ENCODE results near the gene TTC21B. TPM values are rescaled to one million over a fixed set of nuclear protein-coding genes. Genes with fewer than 3 reads are reported as not detected.
"Not testable (repeated sequence)": the region's sequence is repeated elsewhere in the genome, so short reads cannot be mapped to it uniquely, and the experiment has no call there.

Gene TTC21B
- polyA plus RNA-seq = 1 to 10 TPM; 3.0 to 3.2 TPM

DNA sequence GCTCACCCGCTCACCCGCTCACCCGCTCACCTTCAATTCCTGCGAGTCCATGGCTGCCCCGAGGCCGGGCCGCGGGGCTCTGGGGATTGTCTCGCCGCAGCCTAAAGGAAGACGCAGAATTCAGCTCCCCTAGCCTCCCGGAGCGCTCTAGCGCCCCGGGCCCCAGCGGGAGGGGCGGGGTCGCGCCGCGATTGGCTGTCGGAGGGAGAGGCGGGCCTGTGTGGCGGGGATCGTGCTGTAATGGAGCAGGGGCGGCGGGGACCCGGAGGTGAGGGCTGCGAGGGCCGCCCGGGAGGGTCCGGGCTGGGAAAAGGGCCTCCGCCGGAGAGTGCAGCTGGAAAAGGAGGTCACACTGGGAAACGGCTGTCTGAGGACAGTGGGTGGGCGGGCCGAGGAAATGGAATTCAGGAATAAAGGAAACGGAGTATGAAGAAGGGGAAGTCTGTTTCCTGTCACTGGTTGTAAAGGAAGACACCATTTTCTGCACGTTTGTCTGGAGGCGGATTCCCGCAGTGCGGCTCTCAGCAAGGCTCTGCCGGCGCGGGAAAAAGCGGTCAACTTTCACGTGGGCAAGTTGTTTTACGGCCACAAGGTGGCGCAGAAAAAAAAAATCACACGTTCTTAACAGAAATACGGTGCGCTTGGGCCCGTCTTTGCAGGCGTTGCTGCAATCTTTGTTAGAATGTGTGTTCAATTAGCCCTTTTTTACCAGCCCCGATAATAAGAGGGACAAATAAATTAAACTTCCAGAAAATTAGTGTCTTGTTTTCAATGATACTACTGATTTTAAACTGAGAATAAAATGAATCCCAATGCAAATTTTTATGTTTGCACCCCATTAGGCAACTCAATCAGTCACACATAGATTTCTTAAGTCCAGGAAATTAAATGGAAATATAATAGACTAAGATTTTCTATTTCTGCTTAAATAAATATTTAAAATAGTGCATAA, at the start of gene TTC21B:
TSS of gene TTC21B (minus strand) at position 122 of the 952 bp plus-strand sequence. CDS start at position 51, 71 bp downstream.
- no peaks in the 10 kb centered on the region for H3K27me3 ChIP-seq (ENCODE audit: control insufficient read depth in 1 of 2, insufficient read depth in 2 of 2, low read length in 2 of 2)
- H3K36me3 ChIP-seq (ENCODE audit: control insufficient read depth in 2 of 2, insufficient read depth in 2 of 2, low read length in 1 of 2) = no peaks in the 10 kb centered on the region
- H3K9me3 ChIP-seq (ENCODE audit: control insufficient read depth in 2 of 2, insufficient read depth in 1 of 2, low read depth in 1 of 2, low read length in 1 of 2) = no peaks in the 10 kb centered on the region
- H3K27ac ChIP-seq (ENCODE audit: low read depth in 2 of 2, low read length in 1 of 2) = peak within 1 kb of the TSS; percentile 76 to 93
- 0% methylated on average over 53 to 55 of the region's 55 CpGs for WGBS, 2 donors
- peak within 1 kb of the TSS; percentile 77 to 99 for H3K4me3 ChIP-seq (ENCODE audit: low read depth in 1 of 2, low read length in 2 of 2)
- no peaks in the 10 kb centered on the region for H3K4me1 ChIP-seq (ENCODE audit: control insufficient read depth in 2 of 2, insufficient read depth in 2 of 2, low read length in 1 of 2)

DNA sequence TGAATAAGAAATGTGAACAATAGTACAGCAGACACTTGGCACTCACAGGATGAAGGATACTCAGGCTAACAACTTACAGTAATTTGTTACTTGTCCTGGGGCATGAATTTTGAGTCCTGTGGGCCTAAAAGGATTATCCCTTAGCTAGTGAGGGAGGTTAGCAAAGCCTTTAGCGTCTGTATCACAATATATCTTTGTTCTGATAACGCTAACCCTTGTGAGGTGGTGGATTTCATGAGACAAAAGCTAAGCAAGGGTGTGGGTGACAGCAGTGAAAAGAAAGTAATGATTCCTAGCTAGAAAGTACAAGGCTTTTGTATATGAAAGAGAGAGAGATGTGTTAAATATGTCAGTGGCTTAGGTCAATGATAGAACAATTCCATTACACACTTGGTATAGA, 46.8 kb upstream of the TTC21B start:
- no peaks in the 10 kb centered on the region for H3K4me1 ChIP-seq (ENCODE audit: control insufficient read depth in 2 of 2, insufficient read depth in 2 of 2, low read length in 1 of 2)
- H3K27ac ChIP-seq (ENCODE audit: low read depth in 2 of 2, low read length in 1 of 2) = no peak overlapping the region
- H3K4me3 ChIP-seq (ENCODE audit: low read depth in 1 of 2, low read length in 2 of 2) = no peak overlapping the region
- WGBS, 2 donors = 54 to 67% methylated on average over 2 of the region's 2 CpGs
- H3K36me3 ChIP-seq (ENCODE audit: control insufficient read depth in 2 of 2, insufficient read depth in 2 of 2, low read length in 1 of 2) = no peaks in the 10 kb centered on the region
- no peaks in the 10 kb centered on the region for H3K9me3 ChIP-seq (ENCODE audit: control insufficient read depth in 2 of 2, insufficient read depth in 1 of 2, low read depth in 1 of 2, low read length in 1 of 2)
- no peaks in the 10 kb centered on the region for H3K27me3 ChIP-seq (ENCODE audit: control insufficient read depth in 1 of 2, insufficient read depth in 2 of 2, low read length in 2 of 2)

DNA sequence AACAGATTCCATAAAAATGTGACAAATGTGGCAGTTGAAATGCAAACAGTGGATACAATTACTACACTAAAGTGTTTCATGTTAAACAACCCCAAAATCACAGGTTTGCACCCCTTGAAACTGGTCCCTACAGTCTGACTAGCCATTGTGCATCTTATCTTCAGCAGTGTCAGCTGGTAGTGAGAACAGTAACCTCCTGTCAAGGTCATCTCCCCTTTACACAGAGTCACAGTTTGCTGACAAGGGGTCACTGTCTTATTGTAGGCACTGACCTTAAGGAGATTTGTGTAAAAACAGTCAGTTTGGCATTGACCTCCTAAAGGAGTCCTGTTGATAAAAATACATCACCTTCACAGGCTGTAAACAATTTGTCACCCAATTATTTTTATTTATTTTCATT, 37.3 kb upstream of the TTC21B start:
- Histone ChIP-seq H3K4me1 (ENCODE audit: control insufficient read depth in 2 of 2, insufficient read depth in 2 of 2, low read length in 1 of 2) (no peaks in the 10 kb centered on the region), H3K4me3 (ENCODE audit: low read depth in 1 of 2, low read length in 2 of 2) (no peak overlapping the region), H3K27me3 (ENCODE audit: control insufficient read depth in 1 of 2, insufficient read depth in 2 of 2, low read length in 2 of 2) (no peaks in the 10 kb centered on the region), H3K9me3 (ENCODE audit: control insufficient read depth in 2 of 2, insufficient read depth in 1 of 2, low read depth in 1 of 2, low read length in 1 of 2) (no peaks in the 10 kb centered on the region), H3K27ac (ENCODE audit: low read depth in 2 of 2, low read length in 1 of 2) (no peak overlapping the region), H3K36me3 (ENCODE audit: control insufficient read depth in 2 of 2, insufficient read depth in 2 of 2, low read length in 1 of 2) (no peaks in the 10 kb centered on the region)

DNA sequence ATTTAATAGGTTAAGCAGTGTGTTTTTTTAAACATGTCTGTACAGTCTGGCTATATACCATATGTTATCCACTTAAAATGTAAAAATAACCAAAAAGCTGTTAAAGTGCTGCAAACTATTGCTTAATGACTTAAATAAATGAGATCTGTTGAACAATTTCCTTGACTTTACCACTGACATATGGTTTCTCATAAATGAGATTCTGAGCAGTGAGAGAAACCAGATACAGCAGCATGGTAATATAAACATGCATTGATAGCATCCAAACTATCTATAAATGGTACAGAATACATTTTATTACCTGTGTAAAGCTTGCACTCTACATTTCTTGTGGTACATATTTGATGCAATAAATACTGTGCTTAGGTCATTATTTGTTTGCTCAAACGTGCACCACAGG, 36.3 kb upstream of the TTC21B start:
- H3K27ac ChIP-seq (ENCODE audit: low read depth in 2 of 2, low read length in 1 of 2) = no peak overlapping the region
- H3K4me3 ChIP-seq (ENCODE audit: low read depth in 1 of 2, low read length in 2 of 2) = no peak overlapping the region
- H3K4me1 ChIP-seq (ENCODE audit: control insufficient read depth in 2 of 2, insufficient read depth in 2 of 2, low read length in 1 of 2) = no peaks in the 10 kb centered on the region
- H3K9me3 ChIP-seq (ENCODE audit: control insufficient read depth in 2 of 2, insufficient read depth in 1 of 2, low read depth in 1 of 2, low read length in 1 of 2) = no peaks in the 10 kb centered on the region
- WGBS, 2 donors = 19% methylated on average over 1 of the region's 1 CpG
- no peaks in the 10 kb centered on the region for H3K36me3 ChIP-seq (ENCODE audit: control insufficient read depth in 2 of 2, insufficient read depth in 2 of 2, low read length in 1 of 2)
- no peaks in the 10 kb centered on the region for H3K27me3 ChIP-seq (ENCODE audit: control insufficient read depth in 1 of 2, insufficient read depth in 2 of 2, low read length in 2 of 2)

DNA sequence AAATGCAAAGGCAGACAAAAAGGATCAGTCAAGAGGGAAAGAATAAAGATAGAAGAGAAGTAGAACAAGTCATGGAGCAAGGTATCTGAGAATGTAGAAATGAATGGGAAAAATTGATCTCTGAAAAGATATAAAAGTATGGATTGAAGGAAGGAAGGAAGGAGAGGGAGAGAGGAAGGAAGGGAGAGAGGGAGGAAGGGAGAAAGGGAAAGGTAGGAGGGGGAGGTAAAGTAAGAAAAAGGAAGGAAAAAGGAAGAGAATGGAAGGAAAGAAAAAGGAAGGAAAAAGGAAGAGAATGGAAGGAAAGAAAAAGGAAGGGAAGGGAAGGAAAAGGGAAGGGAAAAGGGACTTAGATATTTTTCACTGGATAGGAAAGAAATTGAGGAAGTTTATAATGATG, 31.5 kb upstream of the TTC21B start:
- no peaks in the 10 kb centered on the region for H3K27me3 ChIP-seq (ENCODE audit: control insufficient read depth in 1 of 2, insufficient read depth in 2 of 2, low read length in 2 of 2)
- H3K9me3 ChIP-seq (ENCODE audit: control insufficient read depth in 2 of 2, insufficient read depth in 1 of 2, low read depth in 1 of 2, low read length in 1 of 2) = no peaks in the 10 kb centered on the region

DNA sequence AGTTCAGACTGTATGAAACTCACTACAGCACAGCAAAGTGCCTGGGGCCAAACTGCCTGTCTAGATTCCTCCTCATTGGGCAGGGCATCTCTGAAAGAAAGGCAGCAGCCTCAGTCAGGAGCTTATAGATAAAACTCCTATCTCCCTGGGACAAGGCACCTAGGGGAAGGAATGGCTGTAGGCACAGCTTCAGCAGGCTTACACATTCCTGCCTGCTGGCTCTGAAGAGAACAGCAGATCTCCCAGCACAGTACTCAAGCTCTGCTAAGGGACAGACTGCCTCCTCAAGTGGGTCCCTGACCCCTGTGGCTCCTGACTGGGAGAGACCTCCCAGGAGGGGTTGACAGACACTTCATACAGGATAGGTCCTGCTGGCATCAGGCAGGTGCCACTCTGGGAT, 18.6 kb upstream of the TTC21B start:
- H3K36me3 ChIP-seq (ENCODE audit: control insufficient read depth in 2 of 2, insufficient read depth in 2 of 2, low read length in 1 of 2); H3K27ac ChIP-seq (ENCODE audit: low read depth in 2 of 2, low read length in 1 of 2); H3K4me1 ChIP-seq (ENCODE audit: control insufficient read depth in 2 of 2, insufficient read depth in 2 of 2, low read length in 1 of 2); H3K9me3 ChIP-seq (ENCODE audit: control insufficient read depth in 2 of 2, insufficient read depth in 1 of 2, low read depth in 1 of 2, low read length in 1 of 2); H3K27me3 ChIP-seq (ENCODE audit: control insufficient read depth in 1 of 2, insufficient read depth in 2 of 2, low read length in 2 of 2); H3K4me3 ChIP-seq (ENCODE audit: low read depth in 1 of 2, low read length in 2 of 2): not testable (repeated sequence)

More for the DNA sequence above, 31.5 kb upstream of the TTC21B start:
- Histone ChIP-seq H3K4me1 (ENCODE audit: control insufficient read depth in 2 of 2, insufficient read depth in 2 of 2, low read length in 1 of 2) (no peaks in the 10 kb centered on the region), H3K36me3 (ENCODE audit: control insufficient read depth in 2 of 2, insufficient read depth in 2 of 2, low read length in 1 of 2) (no peaks in the 10 kb centered on the region), H3K4me3 (ENCODE audit: low read depth in 1 of 2, low read length in 2 of 2) (no peak overlapping the region), H3K27ac (ENCODE audit: low read depth in 2 of 2, low read length in 1 of 2) (no peak overlapping the region)

DNA sequence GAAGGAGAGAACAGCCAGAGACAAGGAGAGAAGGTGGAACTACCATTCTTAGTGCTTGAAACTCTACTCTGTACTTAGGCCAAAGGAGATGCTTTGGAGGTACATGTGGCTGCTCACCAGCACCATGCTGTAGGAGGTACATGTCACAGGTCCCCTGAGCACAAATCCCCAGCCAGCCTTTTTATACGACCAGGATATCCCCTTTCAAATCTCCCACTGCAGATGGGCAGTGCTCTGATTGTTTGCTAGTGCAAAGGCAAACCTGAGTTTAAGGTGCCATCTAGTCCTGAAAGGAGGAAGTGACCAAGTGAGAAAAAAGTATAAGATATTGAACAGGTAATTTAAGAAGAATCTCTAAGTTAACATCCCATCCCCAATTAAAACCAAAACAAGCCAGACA, 17.1 kb upstream of the TTC21B start:
- H3K27ac ChIP-seq (ENCODE audit: low read depth in 2 of 2, low read length in 1 of 2) = no peak overlapping the region
- H3K36me3 ChIP-seq (ENCODE audit: control insufficient read depth in 2 of 2, insufficient read depth in 2 of 2, low read length in 1 of 2) = no peaks in the 10 kb centered on the region
- no peak overlapping the region for H3K4me3 ChIP-seq (ENCODE audit: low read depth in 1 of 2, low read length in 2 of 2)
- H3K4me1 ChIP-seq (ENCODE audit: control insufficient read depth in 2 of 2, insufficient read depth in 2 of 2, low read length in 1 of 2) = no peaks in the 10 kb centered on the region
- WGBS, 2 donors = 4 to 5% methylated on average over 1 of the region's 1 CpG
- no peaks in the 10 kb centered on the region for H3K9me3 ChIP-seq (ENCODE audit: control insufficient read depth in 2 of 2, insufficient read depth in 1 of 2, low read depth in 1 of 2, low read length in 1 of 2)
- no peaks in the 10 kb centered on the region for H3K27me3 ChIP-seq (ENCODE audit: control insufficient read depth in 1 of 2, insufficient read depth in 2 of 2, low read length in 2 of 2)

DNA sequence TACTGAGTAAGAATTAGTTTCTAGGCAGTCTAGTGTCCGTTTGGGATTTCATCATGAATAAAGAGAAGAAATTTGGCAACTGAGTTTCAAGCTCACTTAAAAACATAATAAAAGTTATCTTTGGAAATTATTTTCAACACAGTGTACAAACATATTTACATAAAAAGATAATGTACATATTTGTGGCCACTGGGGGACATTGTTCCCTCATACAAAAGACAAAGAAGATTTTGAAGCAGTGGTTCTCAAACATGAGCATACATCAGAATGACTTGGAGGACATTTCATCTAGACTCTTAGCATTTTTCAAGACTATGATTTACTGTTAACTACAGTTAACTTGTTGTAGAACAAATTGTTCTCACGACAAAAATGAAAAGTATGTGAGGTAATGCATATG, 15.7 kb upstream of the TTC21B start:
- H3K36me3 ChIP-seq (ENCODE audit: control insufficient read depth in 2 of 2, insufficient read depth in 2 of 2, low read length in 1 of 2) = no peaks in the 10 kb centered on the region
- H3K4me1 ChIP-seq (ENCODE audit: control insufficient read depth in 2 of 2, insufficient read depth in 2 of 2, low read length in 1 of 2) = no peaks in the 10 kb centered on the region
- H3K9me3 ChIP-seq (ENCODE audit: control insufficient read depth in 2 of 2, insufficient read depth in 1 of 2, low read depth in 1 of 2, low read length in 1 of 2) = no peaks in the 10 kb centered on the region
- WGBS, 2 donors = 63 to 67% methylated on average over 2 of the region's 2 CpGs
- no peaks in the 10 kb centered on the region for H3K27me3 ChIP-seq (ENCODE audit: control insufficient read depth in 1 of 2, insufficient read depth in 2 of 2, low read length in 2 of 2)
- no peak overlapping the region for H3K4me3 ChIP-seq (ENCODE audit: low read depth in 1 of 2, low read length in 2 of 2)
- no peak overlapping the region for H3K27ac ChIP-seq (ENCODE audit: low read depth in 2 of 2, low read length in 1 of 2)

DNA sequence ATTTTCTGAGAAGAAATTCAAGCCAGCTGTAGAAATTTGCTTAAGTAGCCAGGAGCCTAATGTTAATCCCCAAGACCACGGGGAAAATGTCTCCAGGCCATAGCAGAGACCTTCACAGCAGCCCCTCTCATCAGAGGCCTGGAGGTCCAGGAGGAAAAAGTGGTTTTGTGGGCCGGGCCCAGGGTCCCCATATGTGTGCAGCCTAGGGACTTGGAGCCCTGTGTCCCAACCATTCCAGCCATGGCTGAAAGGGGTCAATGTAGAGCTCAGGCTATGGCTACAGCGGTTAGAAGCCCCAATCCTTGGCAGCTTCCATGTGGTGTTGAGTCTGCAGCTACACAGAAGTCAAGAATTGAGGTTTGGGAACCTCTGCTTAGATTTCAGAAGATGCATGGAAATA, 14.2 kb upstream of the TTC21B start:
- 78 to 81% methylated on average over 3 of the region's 3 CpGs for WGBS, 2 donors

DNA sequence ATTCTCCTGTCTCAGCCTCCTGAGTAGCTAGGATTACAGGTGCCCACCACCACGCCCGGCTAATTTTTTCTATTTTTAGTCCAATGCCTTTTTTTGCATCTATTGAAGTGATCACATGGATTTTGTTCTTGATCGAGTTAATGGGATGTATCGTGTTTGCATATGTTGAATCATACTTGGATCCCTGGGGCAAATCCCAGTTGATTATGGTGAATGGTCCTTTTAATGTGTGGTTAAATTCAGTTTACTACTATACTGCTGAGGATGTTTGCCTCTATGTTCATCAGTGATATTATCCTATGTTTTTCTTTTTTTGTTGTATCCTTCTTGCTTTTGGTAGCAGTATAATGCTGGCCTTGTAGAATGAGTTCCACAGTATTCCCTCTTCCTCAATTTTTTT, 8.2 kb upstream of the TTC21B start:
- H3K4me3 ChIP-seq (ENCODE audit: low read depth in 1 of 2, low read length in 2 of 2) = no peak overlapping the region
- 87 to 90% methylated on average over 4 of the region's 4 CpGs for WGBS, 2 donors
- no peaks in the 10 kb centered on the region for H3K36me3 ChIP-seq (ENCODE audit: control insufficient read depth in 2 of 2, insufficient read depth in 2 of 2, low read length in 1 of 2)
- no peak overlapping the region for H3K27ac ChIP-seq (ENCODE audit: low read depth in 2 of 2, low read length in 1 of 2)
- H3K9me3 ChIP-seq (ENCODE audit: control insufficient read depth in 2 of 2, insufficient read depth in 1 of 2, low read depth in 1 of 2, low read length in 1 of 2) = no peaks in the 10 kb centered on the region
- no peaks in the 10 kb centered on the region for H3K4me1 ChIP-seq (ENCODE audit: control insufficient read depth in 2 of 2, insufficient read depth in 2 of 2, low read length in 1 of 2)
- H3K27me3 ChIP-seq (ENCODE audit: control insufficient read depth in 1 of 2, insufficient read depth in 2 of 2, low read length in 2 of 2) = no peaks in the 10 kb centered on the region

More for the DNA sequence above, 14.2 kb upstream of the TTC21B start:
- no peaks in the 10 kb centered on the region for H3K4me1 ChIP-seq (ENCODE audit: control insufficient read depth in 2 of 2, insufficient read depth in 2 of 2, low read length in 1 of 2)
- no peaks in the 10 kb centered on the region for H3K9me3 ChIP-seq (ENCODE audit: control insufficient read depth in 2 of 2, insufficient read depth in 1 of 2, low read depth in 1 of 2, low read length in 1 of 2)
- no peaks in the 10 kb centered on the region for H3K36me3 ChIP-seq (ENCODE audit: control insufficient read depth in 2 of 2, insufficient read depth in 2 of 2, low read length in 1 of 2)
- no peak overlapping the region for H3K4me3 ChIP-seq (ENCODE audit: low read depth in 1 of 2, low read length in 2 of 2)
- no peak overlapping the region for H3K27ac ChIP-seq (ENCODE audit: low read depth in 2 of 2, low read length in 1 of 2)
- H3K27me3 ChIP-seq (ENCODE audit: control insufficient read depth in 1 of 2, insufficient read depth in 2 of 2, low read length in 2 of 2) = no peaks in the 10 kb centered on the region
